ENCODE data around the gene KLF16. TPM values are rescaled to one million over a fixed set of nuclear protein-coding genes. Genes with fewer than 3 reads are reported as not detected.

Gene KLF16
- total and polyA plus RNA-seq, 10 of the 15 experiments (the other 5 are each of a cell fraction or from before 2014, with no cell fraction given), result 0.03 to 41.2 (median 2.6) TPM

GRCh38 chr19:1840541-1841115 is 22.8 kb downstream of the KLF16 start:
- ATAC-seq (no peak), FAIRE-seq (no peak), DNase-seq (ENCODE audit: low read depth, low spot score) (no peak)
- Histone ChIP-seq H3K27me3 (replicated peaks in 1 of 2; ENCODE audit: control insufficient read depth in 2 of 2, insufficient read depth in 2 of 2, low read length in 1 of 2) (no peaks in the 10 kb centered on the region), H3K4me2 (ENCODE audit: control insufficient read depth, insufficient read depth) (no peak overlapping the region), H2AFZ (ENCODE audit: control insufficient read depth, low read depth, low read length) (no peak overlapping the region), H4K20me1 (ENCODE audit: control insufficient read depth, insufficient read depth) (peaks cover 8% of the 10 kb centered on the region), H3K79me2 (ENCODE audit: control insufficient read depth, insufficient read depth, low read length) (peaks cover 55% of the 10 kb centered on the region), H3K9ac (ENCODE audit: control insufficient read depth, insufficient read depth, low read length) (no peak overlapping the region), H3K4me1 (ENCODE audit: control insufficient read depth, insufficient read depth, low read length) (no peaks in the 10 kb centered on the region), H3K36me3 (ENCODE audit: control insufficient read depth in 2 of 2, insufficient read depth in 2 of 2, low read length in 1 of 2) (peaks cover 0 to 5% of the 10 kb centered on the region in 2 experiments; a peak in 3 of 4 replicates), H3K27ac (ENCODE audit: control insufficient read depth, insufficient read depth) (no peak overlapping the region), H3K9me3 (replicated peaks; ENCODE audit: control insufficient read depth, insufficient read depth, low read length) (no peaks in the 10 kb centered on the region), H3K4me3 (no peak overlapping the region)
- 83% methylated on average over 18 of the region's 22 CpGs for WGBS (ENCODE audit: insufficient coverage, insufficient replicate concordance, low lambda C conversion rate, missing lambda C conversion rate)
- BruUV-seq (replicated peaks), result no TSS peak
- ChIA-PET RAD21 (ENCODE audit: unreplicated experiment) (no interaction called here), POLR2A (no interaction called here), CTCF (interaction anchor here (4.2 kb wide), 1 partner anchor 15 kb away, joined by 27 read pairs; no protein-coding TSS in a partner anchor), SMC1A (ENCODE audit: uncharacterized antibody, unreplicated experiment) (no interaction called here)
- in situ Hi-C loops (cut with MboI), result no loop called here
- intact Hi-C loops (cut with micrococcal nuclease; ENCODE audit: unreplicated experiment), result no loop called here
- TF ChIP-seq ZNF592 (IDR thresholded peaks at IDR 0.05) (no peak), ZNF687 (IDR thresholded peaks at IDR 0.05) (no peak), BCL3 (IDR thresholded peaks at IDR 0.05; ENCODE audit: borderline replicate concordance, insufficient read depth, low read depth, low read length, poor library complexity, severe bottlenecking) (no peak), ATF3 (IDR thresholded peaks at IDR 0.05; ENCODE audit: borderline replicate concordance, extremely low read depth, low read depth, low read length) (no peak), JUNB (IDR thresholded peaks at IDR 0.05) (no peak), IRF3 (IDR thresholded peaks at IDR 0.05) (no peak), SMC3 (IDR thresholded peaks at IDR 0.05; ENCODE audit: borderline replicate concordance, low read length) (no peak), SMAD5 (IDR thresholded peaks at IDR 0.05; ENCODE audit: low read depth) (no peak), ZNF217 (IDR thresholded peaks at IDR 0.05) (no peak), SMAD1 (IDR thresholded peaks at IDR 0.05; ENCODE audit: low read depth, partially characterized antibody) (no peak), SIN3A (IDR thresholded peaks at IDR 0.05; ENCODE audit: low read depth, low read length) (no peak), MYB (IDR thresholded peaks at IDR 0.05; ENCODE audit: borderline replicate concordance, low read depth, low read length) (no peak), NFXL1 (IDR thresholded peaks at IDR 0.05; ENCODE audit: borderline replicate concordance) (no peak)
